HFFc6 (cell line): ENCODE data around the gene COL9A2. TPM values are rescaled to one million over a fixed set of nuclear protein-coding genes. Genes with fewer than 3 reads are reported as not detected.
A peak's percentile ranks its signal among the peaks of the same experiment; 100 is the strongest.

Source experiments
- DNase-seq: peaks from one replicate; pipeline ENCODE4 v3.0.0-alpha.2; 2018
- H3K27ac Mint-ChIP-seq: 2 replicates; pipeline ENCODE4 v1.8.0; 2020; ENCODE audit warnings: mild to moderate bottlenecking, mixed read lengths
- H3K27me3 Mint-ChIP-seq: 2 replicates; pipeline ENCODE4 v1.8.0; 2021; ENCODE audit warnings: mild to moderate bottlenecking, moderate library complexity, mixed read lengths; ENCODE audit not compliant: insufficient read depth
- H3K36me3 Mint-ChIP-seq: 2 replicates; pipeline ENCODE4 v1.8.0; 2021; ENCODE audit warnings: low read depth, mixed read lengths
- H3K4me1 Mint-ChIP-seq: 2 replicates; pipeline ENCODE4 v1.8.0; 2020; ENCODE audit warnings: low read depth, mixed read lengths
- H3K4me3 Mint-ChIP-seq: 2 replicates; pipeline ENCODE4 v1.8.0; 2020; ENCODE audit warnings: mild to moderate bottlenecking, moderate library complexity, mixed read lengths
- H3K9me3 Mint-ChIP-seq: 2 replicates; pipeline ENCODE4 v1.8.0; 2020; ENCODE audit warnings: mild to moderate bottlenecking, mixed read lengths
- long read RNA-seq: library from polyadenylated mRNA; unstranded; transcript quantifications from one replicate; pipeline ENCODE4 v2.0.0, GENCODE V29; 2019
- total RNA-seq, 6 experiments: library from RNA; stranded (reverse); fragmentation: NEBNext Ultra II Directional; extraction: Animal tissue kit (Norgen Biotek cat#: 25700); gene quantifications; 2 replicates in 1 of 6; 3 replicates in 5 of 6; pipeline ENCODE4 v1.2.3, GENCODE V29; 2021
- TF ChIP-seq, protein P1 (sequence below): fragments of 200-600 bp; sonication (generic); IDR thresholded peaks from 2 replicates; pipeline ENCODE4 v1.5.0; 2021; ENCODE audit warnings: antibody characterized with exemption, mild to moderate bottlenecking

COL9A2 gene
- under 1 TPM; 0.07 to 0.48 (median 0.32) TPM for total RNA-seq
- long read RNA-seq: 0 reads

DNA sequence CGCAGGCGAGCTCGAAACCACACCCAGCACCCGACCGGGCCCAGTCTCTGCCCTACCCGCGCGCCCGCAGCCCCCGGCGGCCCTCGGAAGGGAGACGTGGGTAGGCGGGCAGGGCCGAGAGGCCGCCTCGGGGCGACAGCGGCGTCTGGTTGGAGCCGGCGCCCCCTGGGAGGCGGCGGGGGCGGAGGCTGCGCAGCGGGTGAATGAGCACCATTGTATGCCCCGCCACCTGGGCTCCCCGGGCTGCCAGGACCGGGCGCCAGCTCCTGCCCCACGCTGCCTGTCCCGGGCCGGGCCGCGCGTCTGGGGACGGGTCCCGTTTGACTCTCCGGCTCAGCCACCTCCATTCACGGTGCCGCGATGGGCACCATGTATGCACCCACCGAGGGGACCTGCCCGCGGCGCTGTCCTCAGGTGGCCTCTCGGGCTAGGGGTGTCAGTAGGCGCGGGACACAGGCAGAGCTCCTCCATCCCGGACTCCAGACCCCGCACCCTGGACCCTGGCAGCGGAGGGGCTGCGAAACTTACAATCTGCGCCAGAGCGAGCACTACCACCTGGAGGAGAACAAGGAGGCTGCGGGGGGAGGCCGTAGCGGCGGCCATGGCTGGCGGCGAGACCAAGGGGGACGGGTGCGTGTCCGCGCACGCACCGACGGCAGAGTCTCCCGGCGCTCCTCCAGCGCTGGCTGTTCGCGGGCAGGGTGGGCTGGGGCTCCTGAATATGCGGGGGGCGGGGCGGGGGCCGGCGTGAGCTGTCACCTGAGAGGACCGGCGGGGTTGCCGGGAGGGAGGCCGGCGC, at the start of gene COL9A2:
Gene COL9A2, minus strand, starts transcription at position 692 of the 799 bp plus-strand sequence. Its CDS starts 89 bp downstream, at position 603.
- Mint-ChIP-seq H3K27me3 (peaks cover 33% of the 10 kb centered on the region), H3K9me3 (no peaks in the 10 kb centered on the region), H3K4me3 (peak within 1 kb of the TSS; percentile 78), H3K36me3 (no peaks in the 10 kb centered on the region), H3K4me1 (peaks cover 27% of the 10 kb centered on the region), H3K27ac (no peak within 1 kb of the TSS)
- TF ChIP-seq, protein P1, sequence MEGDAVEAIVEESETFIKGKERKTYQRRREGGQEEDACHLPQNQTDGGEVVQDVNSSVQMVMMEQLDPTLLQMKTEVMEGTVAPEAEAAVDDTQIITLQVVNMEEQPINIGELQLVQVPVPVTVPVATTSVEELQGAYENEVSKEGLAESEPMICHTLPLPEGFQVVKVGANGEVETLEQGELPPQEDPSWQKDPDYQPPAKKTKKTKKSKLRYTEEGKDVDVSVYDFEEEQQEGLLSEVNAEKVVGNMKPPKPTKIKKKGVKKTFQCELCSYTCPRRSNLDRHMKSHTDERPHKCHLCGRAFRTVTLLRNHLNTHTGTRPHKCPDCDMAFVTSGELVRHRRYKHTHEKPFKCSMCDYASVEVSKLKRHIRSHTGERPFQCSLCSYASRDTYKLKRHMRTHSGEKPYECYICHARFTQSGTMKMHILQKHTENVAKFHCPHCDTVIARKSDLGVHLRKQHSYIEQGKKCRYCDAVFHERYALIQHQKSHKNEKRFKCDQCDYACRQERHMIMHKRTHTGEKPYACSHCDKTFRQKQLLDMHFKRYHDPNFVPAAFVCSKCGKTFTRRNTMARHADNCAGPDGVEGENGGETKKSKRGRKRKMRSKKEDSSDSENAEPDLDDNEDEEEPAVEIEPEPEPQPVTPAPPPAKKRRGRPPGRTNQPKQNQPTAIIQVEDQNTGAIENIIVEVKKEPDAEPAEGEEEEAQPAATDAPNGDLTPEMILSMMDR: no peak
- DNase-seq: no peak

DNA sequence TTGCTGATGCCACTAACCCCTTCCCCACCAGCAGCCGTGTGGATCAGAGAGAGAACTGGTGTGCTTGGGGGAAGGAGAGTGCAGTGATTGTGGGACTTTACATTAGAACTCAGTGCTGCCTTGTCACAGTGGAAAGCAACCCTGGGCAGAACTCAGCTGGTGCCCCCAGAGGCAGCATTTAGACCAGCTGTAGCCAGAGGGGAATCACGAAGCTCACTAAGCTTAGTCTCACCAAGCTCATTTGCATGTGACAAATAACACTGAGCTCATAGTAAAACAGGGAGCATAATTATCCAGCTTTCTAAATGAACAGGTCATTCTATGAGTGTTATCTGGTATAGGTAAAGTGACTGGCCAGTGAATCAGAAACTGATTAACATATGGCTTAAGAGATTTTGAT, 46.6 kb upstream of the COL9A2 start:
- TF ChIP-seq, protein P1: peak; percentile 13; the same call in 1 of the 2 replicates
- H3K36me3 Mint-ChIP-seq: peaks cover 4% of the 10 kb centered on the region
- peaks cover 12% of the 10 kb centered on the region for H3K4me1 Mint-ChIP-seq
- H3K27me3 Mint-ChIP-seq: peaks cover 9% of the 10 kb centered on the region
- peaks cover 10% of the 10 kb centered on the region for H3K9me3 Mint-ChIP-seq
- no peak overlapping the region for H3K27ac Mint-ChIP-seq
- no peak overlapping the region for H3K4me3 Mint-ChIP-seq
- peak; percentile 21 for DNase-seq

DNA sequence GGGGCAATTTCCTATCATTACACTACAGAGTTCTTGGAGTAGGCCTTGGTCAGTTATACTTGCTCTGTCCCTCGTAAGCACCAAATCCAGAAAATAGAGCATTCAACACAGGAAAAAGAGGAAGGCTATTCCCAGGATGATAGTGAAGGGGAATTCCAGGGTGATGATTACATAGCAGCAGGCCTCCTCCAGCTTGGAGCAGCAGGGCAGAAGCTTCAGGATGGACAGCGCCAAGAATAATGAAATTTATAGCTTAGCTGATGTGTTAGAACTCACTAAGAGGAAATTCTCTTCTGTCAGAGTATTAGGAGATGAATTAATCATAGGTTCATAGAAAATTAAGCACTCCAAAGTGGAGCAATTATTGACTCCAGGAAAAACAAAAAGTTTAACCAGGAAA, 45.6 kb upstream of the COL9A2 start:
- H3K9me3 Mint-ChIP-seq: peaks cover 20% of the 10 kb centered on the region
- peaks cover 7% of the 10 kb centered on the region for H3K36me3 Mint-ChIP-seq
- DNase-seq: peak; percentile 21
- TF ChIP-seq, protein P1: no peak
- peaks cover 12% of the 10 kb centered on the region for H3K4me1 Mint-ChIP-seq
- no peak overlapping the region for H3K4me3 Mint-ChIP-seq
- peaks cover 9% of the 10 kb centered on the region for H3K27me3 Mint-ChIP-seq
- H3K27ac Mint-ChIP-seq: no peak overlapping the region

DNA sequence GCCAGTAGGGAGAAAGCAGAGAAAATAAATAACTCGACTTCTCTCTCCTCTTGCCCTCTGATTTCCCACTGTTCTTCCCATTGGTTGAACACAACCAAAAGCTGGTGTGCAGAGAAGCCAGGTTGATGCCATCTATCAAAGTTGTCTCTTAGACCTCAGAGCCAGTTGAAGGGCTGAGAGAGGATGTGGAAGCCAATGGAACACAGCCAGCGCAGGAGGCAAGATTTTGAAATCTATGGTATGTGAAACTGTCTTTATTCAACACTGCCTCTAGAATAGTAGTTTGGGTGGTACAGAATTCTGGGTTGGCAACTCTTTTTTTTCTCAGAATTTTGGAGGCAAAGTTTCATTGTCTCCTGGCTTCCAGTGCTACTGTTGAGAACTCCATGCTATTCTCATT, 45.1 kb upstream of the COL9A2 start:
- peaks cover 12% of the 10 kb centered on the region for H3K4me1 Mint-ChIP-seq
- peaks cover 9% of the 10 kb centered on the region for H3K27me3 Mint-ChIP-seq
- TF ChIP-seq, protein P1: no peak
- no peak overlapping the region for H3K4me3 Mint-ChIP-seq
- H3K36me3 Mint-ChIP-seq: peaks cover 7% of the 10 kb centered on the region
- H3K27ac Mint-ChIP-seq: no peak overlapping the region
- peaks cover 25% of the 10 kb centered on the region for H3K9me3 Mint-ChIP-seq
- DNase-seq: no peak

DNA sequence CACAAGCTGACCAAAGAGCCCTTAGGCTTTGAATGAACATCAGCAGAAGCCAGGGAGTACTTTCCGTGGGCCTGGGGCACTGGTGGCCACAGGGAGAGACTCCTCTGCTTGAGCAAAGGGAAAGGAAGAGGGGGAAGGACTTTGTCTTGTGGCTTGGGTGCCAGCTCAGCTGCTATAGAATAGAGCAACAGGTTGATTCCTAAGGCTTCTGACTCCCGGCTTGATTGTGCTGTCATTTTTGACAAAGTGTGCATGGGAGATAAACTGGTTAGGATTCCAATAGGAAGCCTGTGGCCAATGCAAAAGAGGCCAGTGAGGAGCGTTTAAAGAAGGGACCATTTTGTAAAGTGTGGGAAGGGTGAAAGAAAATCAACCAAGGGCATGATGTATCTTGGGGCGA, 44.6 kb upstream of the COL9A2 start:
- Mint-ChIP-seq H3K9me3 (peaks cover 31% of the 10 kb centered on the region), H3K4me3 (no peak overlapping the region), H3K4me1 (peaks cover 12% of the 10 kb centered on the region), H3K27ac (no peak overlapping the region), H3K27me3 (peaks cover 9% of the 10 kb centered on the region), H3K36me3 (peaks cover 7% of the 10 kb centered on the region)
- DNase-seq: no peak
- TF ChIP-seq, protein P1: no peak
